ENCODE data around the gene MYMX.

- no peak for TF ChIP-seq POLR2AphosphoS5 (IDR thresholded peaks at IDR 0.05)
- TF ChIP-seq, protein P1, sequence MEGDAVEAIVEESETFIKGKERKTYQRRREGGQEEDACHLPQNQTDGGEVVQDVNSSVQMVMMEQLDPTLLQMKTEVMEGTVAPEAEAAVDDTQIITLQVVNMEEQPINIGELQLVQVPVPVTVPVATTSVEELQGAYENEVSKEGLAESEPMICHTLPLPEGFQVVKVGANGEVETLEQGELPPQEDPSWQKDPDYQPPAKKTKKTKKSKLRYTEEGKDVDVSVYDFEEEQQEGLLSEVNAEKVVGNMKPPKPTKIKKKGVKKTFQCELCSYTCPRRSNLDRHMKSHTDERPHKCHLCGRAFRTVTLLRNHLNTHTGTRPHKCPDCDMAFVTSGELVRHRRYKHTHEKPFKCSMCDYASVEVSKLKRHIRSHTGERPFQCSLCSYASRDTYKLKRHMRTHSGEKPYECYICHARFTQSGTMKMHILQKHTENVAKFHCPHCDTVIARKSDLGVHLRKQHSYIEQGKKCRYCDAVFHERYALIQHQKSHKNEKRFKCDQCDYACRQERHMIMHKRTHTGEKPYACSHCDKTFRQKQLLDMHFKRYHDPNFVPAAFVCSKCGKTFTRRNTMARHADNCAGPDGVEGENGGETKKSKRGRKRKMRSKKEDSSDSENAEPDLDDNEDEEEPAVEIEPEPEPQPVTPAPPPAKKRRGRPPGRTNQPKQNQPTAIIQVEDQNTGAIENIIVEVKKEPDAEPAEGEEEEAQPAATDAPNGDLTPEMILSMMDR (IDR thresholded peaks at IDR 0.05): peak; percentile 86 to 91 (median 89)
Measured at GRCh38 chr6:44172731-44173500, 43.8 kb upstream of the MYMX start.
